ENCODE results near the gene ARRB1.
A peak's percentile ranks its signal among the peaks of the same experiment; 100 is the strongest.

The ARRB1 gene

GRCh38 chr11:75298976-75299260, 52.5 kb downstream of the ARRB1 start:
- H3K4me3 Mint-ChIP-seq = no peak overlapping the region
- DNase-seq (ENCODE audit: low spot score) = no peak
- no peaks in the 10 kb centered on the region for H3K9me3 Mint-ChIP-seq
- H3K27me3 Mint-ChIP-seq (ENCODE audit: low read depth) = no peaks in the 10 kb centered on the region
- no peaks in the 10 kb centered on the region for H3K4me1 Mint-ChIP-seq (ENCODE audit: low read depth)
- peaks cover 2% of the 10 kb centered on the region for H3K36me3 Mint-ChIP-seq (ENCODE audit: low read depth)
- no peak overlapping the region for H3K27ac Mint-ChIP-seq

GRCh38 chr11:75298191-75298975, 53.1 kb downstream of the ARRB1 start:
- Mint-ChIP-seq H3K4me3 (no peak overlapping the region), H3K9me3 (no peaks in the 10 kb centered on the region), H3K36me3 (ENCODE audit: low read depth) (peaks cover 2% of the 10 kb centered on the region), H3K27ac (no peak overlapping the region), H3K4me1 (ENCODE audit: low read depth) (no peaks in the 10 kb centered on the region), H3K27me3 (ENCODE audit: low read depth) (no peaks in the 10 kb centered on the region)
- no peak for DNase-seq (ENCODE audit: low spot score)

GRCh38 chr11:75293903-75294302, 57.6 kb downstream of the ARRB1 start:
- H3K27me3 Mint-ChIP-seq (ENCODE audit: low read depth) = no peaks in the 10 kb centered on the region
- no peaks in the 10 kb centered on the region for H3K4me1 Mint-ChIP-seq (ENCODE audit: low read depth)
- H3K27ac Mint-ChIP-seq = no peak overlapping the region
- H3K36me3 Mint-ChIP-seq (ENCODE audit: low read depth) = peaks cover 2% of the 10 kb centered on the region
- no peak for DNase-seq (ENCODE audit: low spot score)
- no peak overlapping the region for H3K4me3 Mint-ChIP-seq
- no peaks in the 10 kb centered on the region for H3K9me3 Mint-ChIP-seq

- no peak overlapping the region for H3K4me3 Mint-ChIP-seq
- H3K27ac Mint-ChIP-seq = no peak overlapping the region
- no peaks in the 10 kb centered on the region for H3K4me1 Mint-ChIP-seq (ENCODE audit: low read depth)
- no peaks in the 10 kb centered on the region for H3K9me3 Mint-ChIP-seq
- H3K36me3 Mint-ChIP-seq (ENCODE audit: low read depth) = peaks cover 2% of the 10 kb centered on the region
- no peak for DNase-seq (ENCODE audit: low spot score)
- H3K27me3 Mint-ChIP-seq (ENCODE audit: low read depth) = no peaks in the 10 kb centered on the region
Observed at GRCh38 chr11:75292943-75293342, 58.5 kb downstream of the ARRB1 start.

GRCh38 chr11:75291741-75292140, 59.7 kb downstream of the ARRB1 start:
- no peak overlapping the region for H3K27ac Mint-ChIP-seq

DNA sequence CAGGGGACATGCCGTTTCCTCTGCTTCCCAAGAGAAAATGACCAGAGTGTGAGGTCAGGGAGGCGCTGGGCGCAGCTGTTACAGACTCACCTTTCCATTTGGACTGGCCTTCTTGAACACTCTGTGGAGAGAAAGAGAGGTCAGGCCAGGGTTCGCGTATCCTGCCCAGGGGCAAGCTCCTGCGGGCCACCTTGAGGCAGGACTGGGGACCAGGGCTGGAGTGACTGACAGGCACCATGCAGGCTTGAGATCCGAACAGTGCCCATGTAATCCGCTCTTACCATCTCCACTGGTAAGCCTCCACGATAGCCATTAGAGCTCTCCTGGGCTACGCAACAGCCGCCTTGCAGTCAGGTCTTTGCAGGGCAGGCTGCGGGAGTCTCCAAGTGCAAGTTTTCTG, 61.5 kb downstream of the ARRB1 start:
- no peak for DNase-seq (ENCODE audit: low spot score)
- H3K36me3 Mint-ChIP-seq (ENCODE audit: low read depth) = no peaks in the 10 kb centered on the region
- no peak overlapping the region for H3K27ac Mint-ChIP-seq
- no peaks in the 10 kb centered on the region for H3K4me1 Mint-ChIP-seq (ENCODE audit: low read depth)
- no peak overlapping the region for H3K4me3 Mint-ChIP-seq
- H3K9me3 Mint-ChIP-seq = no peaks in the 10 kb centered on the region
- no peaks in the 10 kb centered on the region for H3K27me3 Mint-ChIP-seq (ENCODE audit: low read depth)

More at GRCh38 chr11:75291741-75292140, 59.7 kb downstream of the ARRB1 start:
- Mint-ChIP-seq H3K9me3 (no peaks in the 10 kb centered on the region), H3K36me3 (ENCODE audit: low read depth) (peaks cover 2% of the 10 kb centered on the region), H3K27me3 (ENCODE audit: low read depth) (no peaks in the 10 kb centered on the region), H3K4me1 (ENCODE audit: low read depth) (no peaks in the 10 kb centered on the region), H3K4me3 (no peak overlapping the region)
- DNase-seq (ENCODE audit: low spot score) = no peak

DNA sequence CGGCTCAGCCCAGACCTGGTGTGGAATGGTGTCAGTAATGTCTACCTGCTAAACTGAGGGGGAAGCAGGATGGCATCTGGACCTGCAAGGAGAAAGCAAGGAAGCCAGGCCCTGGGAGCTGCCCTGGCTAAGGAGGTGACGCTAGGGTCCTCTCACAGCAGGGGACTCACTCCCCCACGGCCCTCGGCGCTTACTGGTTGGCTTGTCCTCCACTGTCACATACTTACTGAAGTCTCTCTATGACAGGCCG, 62.0 kb downstream of the ARRB1 start:
- no peak overlapping the region for H3K4me3 Mint-ChIP-seq
- H3K9me3 Mint-ChIP-seq = no peaks in the 10 kb centered on the region
- no peaks in the 10 kb centered on the region for H3K36me3 Mint-ChIP-seq (ENCODE audit: low read depth)
- no peaks in the 10 kb centered on the region for H3K27me3 Mint-ChIP-seq (ENCODE audit: low read depth)
- DNase-seq (ENCODE audit: low spot score) = no peak
- no peaks in the 10 kb centered on the region for H3K4me1 Mint-ChIP-seq (ENCODE audit: low read depth)
- H3K27ac Mint-ChIP-seq = no peak overlapping the region

GRCh38 chr11:75287579-75287978, 63.9 kb downstream of the ARRB1 start:
- no peak for DNase-seq (ENCODE audit: low spot score)
- Mint-ChIP-seq H3K9me3 (no peaks in the 10 kb centered on the region), H3K27ac (no peak overlapping the region), H3K36me3 (ENCODE audit: low read depth) (no peaks in the 10 kb centered on the region), H3K4me1 (ENCODE audit: low read depth) (no peaks in the 10 kb centered on the region), H3K27me3 (ENCODE audit: low read depth) (no peaks in the 10 kb centered on the region), H3K4me3 (no peak overlapping the region)

DNA sequence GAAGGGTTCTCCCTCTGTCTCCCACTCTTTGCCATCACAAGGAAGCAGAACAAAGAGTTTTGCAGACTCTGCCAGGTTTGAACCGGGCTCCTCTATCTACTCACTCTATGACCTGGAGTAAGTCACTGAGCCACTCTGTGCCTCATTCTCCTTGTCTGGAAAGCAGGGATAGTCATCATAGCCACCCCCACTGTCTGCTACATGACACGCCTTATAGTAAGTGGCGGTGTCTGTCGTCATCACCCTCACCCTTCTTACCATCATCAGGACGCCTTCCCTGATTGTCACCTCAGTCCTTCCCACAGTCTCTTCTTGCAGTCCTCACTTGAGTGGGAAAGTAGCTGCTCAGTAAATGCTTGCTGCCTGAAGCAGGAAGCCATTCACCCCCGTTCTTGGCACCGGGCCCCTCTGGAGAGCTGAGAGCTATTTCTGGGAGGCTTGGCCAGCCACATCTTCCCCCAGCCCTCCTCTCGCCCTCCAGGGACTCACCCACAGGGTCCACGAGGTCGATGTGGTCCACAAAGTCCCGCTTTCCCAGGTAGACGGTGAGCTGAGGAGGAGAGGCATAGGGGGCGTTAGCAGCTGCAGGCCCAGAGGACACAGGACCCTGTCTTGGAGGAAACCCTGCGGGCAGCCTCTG, 64.5 kb downstream of the ARRB1 start:
- H3K4me1 Mint-ChIP-seq (ENCODE audit: low read depth) = no peaks in the 10 kb centered on the region
- H3K27ac Mint-ChIP-seq = no peak overlapping the region
- H3K9me3 Mint-ChIP-seq = no peaks in the 10 kb centered on the region
- H3K27me3 Mint-ChIP-seq (ENCODE audit: low read depth) = no peaks in the 10 kb centered on the region
- DNase-seq (ENCODE audit: low spot score) = no peak
- no peak overlapping the region for H3K4me3 Mint-ChIP-seq
- no peaks in the 10 kb centered on the region for H3K36me3 Mint-ChIP-seq (ENCODE audit: low read depth)

- no peak for DNase-seq (ENCODE audit: low spot score)
- no peaks in the 10 kb centered on the region for H3K9me3 Mint-ChIP-seq
- H3K27ac Mint-ChIP-seq = no peak overlapping the region
- H3K4me3 Mint-ChIP-seq = no peak overlapping the region
- H3K36me3 Mint-ChIP-seq (ENCODE audit: low read depth) = no peaks in the 10 kb centered on the region
- no peaks in the 10 kb centered on the region for H3K27me3 Mint-ChIP-seq (ENCODE audit: low read depth)
- H3K4me1 Mint-ChIP-seq (ENCODE audit: low read depth) = peaks cover under 1% of the 10 kb centered on the region
Observed at GRCh38 chr11:75285776-75286360, 65.6 kb downstream of the ARRB1 start.

GRCh38 chr11:75283391-75283931, 68.0 kb downstream of the ARRB1 start:
- Mint-ChIP-seq H3K9me3 (no peaks in the 10 kb centered on the region), H3K36me3 (ENCODE audit: low read depth) (peaks cover 5% of the 10 kb centered on the region), H3K4me1 (ENCODE audit: low read depth) (peaks cover 6% of the 10 kb centered on the region), H3K4me3 (no peak overlapping the region), H3K27me3 (ENCODE audit: low read depth) (no peaks in the 10 kb centered on the region), H3K27ac (no peak overlapping the region)
- DNase-seq (ENCODE audit: low spot score) = no peak

DNA sequence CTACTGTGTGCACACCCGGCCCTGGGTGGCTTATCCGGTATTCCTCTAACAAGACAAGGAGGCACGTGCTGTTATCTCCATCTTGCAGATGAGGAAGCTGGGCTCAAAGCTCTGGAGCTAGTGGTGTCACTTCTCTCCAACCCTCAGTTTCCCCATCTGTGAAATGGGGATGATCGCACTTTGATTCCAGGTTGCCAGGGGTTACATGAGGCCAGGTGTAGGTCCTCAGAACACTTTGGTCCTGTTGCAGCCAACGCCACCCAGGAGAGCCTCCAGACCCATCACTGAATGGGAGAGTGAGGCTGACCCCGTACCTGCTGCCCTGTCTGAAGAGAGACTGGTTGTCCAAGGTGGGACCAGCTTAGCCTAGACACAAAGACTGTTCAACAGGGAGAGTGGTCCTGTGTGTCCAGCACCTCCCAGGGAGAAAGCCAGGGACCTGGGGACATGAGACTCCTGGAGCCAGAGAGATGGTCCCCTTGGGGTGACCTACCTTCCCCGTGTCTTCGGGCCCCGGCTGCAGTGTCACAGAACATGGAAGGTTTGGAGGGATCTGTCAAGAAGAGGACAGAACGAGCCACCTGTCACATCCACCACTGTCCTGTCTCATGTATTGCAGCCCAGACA, 69.9 kb downstream of the ARRB1 start:
- Mint-ChIP-seq H3K27ac (no peak overlapping the region), H3K27me3 (ENCODE audit: low read depth) (no peaks in the 10 kb centered on the region), H3K4me3 (no peak overlapping the region), H3K9me3 (no peaks in the 10 kb centered on the region), H3K4me1 (ENCODE audit: low read depth) (peaks cover 8% of the 10 kb centered on the region), H3K36me3 (ENCODE audit: low read depth) (peaks cover 16% of the 10 kb centered on the region)
- DNase-seq (ENCODE audit: low spot score) = no peak

DNA sequence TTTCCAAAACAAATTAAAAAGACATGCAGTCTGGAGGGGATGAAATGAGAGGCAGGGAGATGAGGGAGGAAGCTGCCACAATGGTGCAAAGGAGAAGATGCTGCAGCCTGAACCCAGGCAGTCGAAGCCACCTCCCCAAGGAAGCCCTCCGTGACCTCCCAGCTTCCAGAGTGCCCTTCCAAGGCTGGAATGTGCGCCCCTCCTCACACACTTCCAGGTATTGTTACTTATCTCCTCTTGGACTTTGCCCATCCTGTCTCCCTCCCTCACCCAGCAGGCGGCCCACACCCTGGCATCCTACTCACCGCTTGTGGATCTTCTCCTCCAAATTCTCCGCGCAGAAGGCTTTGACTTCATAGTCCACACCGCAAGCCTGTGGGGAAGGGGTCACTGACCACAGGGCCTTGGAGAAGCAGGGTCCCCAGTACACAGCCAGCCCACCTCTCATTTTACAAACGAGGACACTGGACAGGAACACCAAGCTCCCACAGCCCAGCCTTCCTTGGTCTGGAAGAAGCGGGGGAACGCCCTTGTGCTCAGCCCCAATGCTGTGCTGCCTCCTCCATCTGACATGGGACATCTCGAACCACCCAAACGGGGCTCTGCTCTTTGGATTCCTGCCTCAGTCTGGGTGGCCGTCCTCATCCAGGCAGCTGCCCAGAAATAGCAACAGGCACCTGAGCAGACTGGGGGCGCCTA, 70.5 kb downstream of the ARRB1 start:
- Mint-ChIP-seq H3K36me3 (ENCODE audit: low read depth) (peaks cover 21% of the 10 kb centered on the region), H3K27me3 (ENCODE audit: low read depth) (no peaks in the 10 kb centered on the region), H3K27ac (no peak overlapping the region), H3K4me1 (ENCODE audit: low read depth) (peaks cover 14% of the 10 kb centered on the region), H3K4me3 (no peak overlapping the region), H3K9me3 (no peaks in the 10 kb centered on the region)
- no peak for DNase-seq (ENCODE audit: low spot score)

DNA sequence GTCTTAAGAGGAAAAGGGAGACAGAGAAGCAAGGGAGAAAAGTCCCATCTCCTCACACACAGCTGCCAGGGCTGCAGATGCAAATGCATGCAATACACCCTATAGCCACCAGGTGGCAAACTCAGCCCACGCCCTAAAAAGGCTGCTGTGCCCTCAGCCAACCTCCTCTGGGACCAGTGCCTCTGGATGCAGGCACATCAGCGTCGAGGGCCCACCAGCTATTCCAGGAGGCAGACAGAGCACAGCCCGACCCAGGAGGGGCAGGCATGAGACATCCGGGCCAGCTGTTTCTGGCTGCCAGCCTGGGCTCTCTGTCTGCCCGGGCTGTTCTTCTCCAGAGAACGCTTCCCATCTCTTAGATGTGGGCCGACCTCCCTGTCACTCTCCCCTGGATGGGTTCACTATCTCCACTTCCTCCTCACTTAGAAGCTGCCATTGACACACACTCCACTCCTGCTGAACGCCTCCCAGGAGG, 71.2 kb downstream of the ARRB1 start:
- DNase-seq (ENCODE audit: low spot score) = peak; percentile 58
- H3K27me3 Mint-ChIP-seq (ENCODE audit: low read depth) = no peaks in the 10 kb centered on the region
- H3K4me1 Mint-ChIP-seq (ENCODE audit: low read depth) = peaks cover 20% of the 10 kb centered on the region
- peaks cover 27% of the 10 kb centered on the region for H3K36me3 Mint-ChIP-seq (ENCODE audit: low read depth)
- no peak overlapping the region for H3K4me3 Mint-ChIP-seq
- H3K27ac Mint-ChIP-seq = no peak overlapping the region
- no peaks in the 10 kb centered on the region for H3K9me3 Mint-ChIP-seq

Measured in T-helper 2 cell treated with Interferon-gamma antibody and Interleukin-4, amounts not matched to agents 5 μg/mL and 100 μg/mL, for 36 hours (primary cell).